Measurements from ENCODE around the gene IKZF4.
"Not testable (repeated sequence)": the region's sequence is repeated elsewhere in the genome, so short reads cannot be mapped to it uniquely, and the experiment has no call there.

The IKZF4 gene

GRCh38 chr12:56020423-56021184 lies at the start of gene IKZF4:
Gene IKZF4, plus strand, starts transcription at chr12:56021043. Its CDS starts 451 bp downstream, at chr12:56021494.
- DNase-seq (ENCODE audit: low read depth in 2 of 2): no peak

GRCh38 chr12:55972042-55972441 lies 48.8 kb upstream of the IKZF4 start:
- DNase-seq (ENCODE audit: low read depth in 2 of 2): no peak

GRCh38 chr12:55972456-55972855 lies 48.4 kb upstream of the IKZF4 start:
- DNase-seq (ENCODE audit: low read depth in 2 of 2): no peak

- DNase-seq (ENCODE audit: low read depth in 2 of 2): no peak
Observed at GRCh38 chr12:55972911-55973598, 47.8 kb upstream of the IKZF4 start.

GRCh38 chr12:55973599-55974307 lies 47.1 kb upstream of the IKZF4 start, which contains the start of gene RAB5B:
Gene RAB5B, plus strand, starts transcription at chr12:55974078. Its CDS starts 12,883 bp downstream, at chr12:55986961.
- peak; percentile 91 to 96 for DNase-seq (ENCODE audit: low read depth in 2 of 2)

GRCh38 chr12:55974308-55974730 lies 46.5 kb upstream of the IKZF4 start:
- DNase-seq (ENCODE audit: low read depth in 2 of 2): peak in 1 of 2 experiments; percentile 33

- no peak for DNase-seq (ENCODE audit: low read depth in 2 of 2)
Observed at GRCh38 chr12:55978393-55978792, 42.5 kb upstream of the IKZF4 start.

- no peak for DNase-seq (ENCODE audit: low read depth in 2 of 2)
Observed at GRCh38 chr12:55979069-55979468, 41.8 kb upstream of the IKZF4 start.

GRCh38 chr12:55981882-55982281 lies 39.0 kb upstream of the IKZF4 start:
- DNase-seq (ENCODE audit: low read depth in 2 of 2): not testable (repeated sequence)

GRCh38 chr12:55982319-55982936 lies 38.4 kb upstream of the IKZF4 start:
- DNase-seq (ENCODE audit: low read depth in 2 of 2): no peak

- no peak for DNase-seq (ENCODE audit: low read depth in 2 of 2)
Observed at GRCh38 chr12:55983232-55983842, 37.5 kb upstream of the IKZF4 start.

- no peak for DNase-seq (ENCODE audit: low read depth in 2 of 2)
Observed at GRCh38 chr12:55984861-55985260, 36.0 kb upstream of the IKZF4 start.

GRCh38 chr12:55985341-55985740 lies 35.5 kb upstream of the IKZF4 start:
- DNase-seq (ENCODE audit: low read depth in 2 of 2): no peak

GRCh38 chr12:55985976-55986375 lies 34.9 kb upstream of the IKZF4 start:
- DNase-seq (ENCODE audit: low read depth in 2 of 2): not testable (repeated sequence)

- DNase-seq (ENCODE audit: low read depth in 2 of 2): no peak
Observed at GRCh38 chr12:55991110-55991509, 29.7 kb upstream of the IKZF4 start.

- no peak for DNase-seq (ENCODE audit: low read depth in 2 of 2)
Observed at GRCh38 chr12:55993230-55993853, 27.5 kb upstream of the IKZF4 start.

- no peak for DNase-seq (ENCODE audit: low read depth in 2 of 2)
Observed at GRCh38 chr12:55995366-55995765, 25.5 kb upstream of the IKZF4 start.

GRCh38 chr12:55996201-55996714 lies 24.6 kb upstream of the IKZF4 start:
- DNase-seq (ENCODE audit: low read depth in 2 of 2): peak in 1 of 2 experiments; percentile 29

- DNase-seq (ENCODE audit: low read depth in 2 of 2): no peak
Observed at GRCh38 chr12:55996715-55997534, 23.9 kb upstream of the IKZF4 start, which contains the start of gene SUOX. Gene SUOX, plus strand, starts transcription at chr12:55997276. Its CDS starts 4,946 bp downstream, at chr12:56002222.

GRCh38 chr12:55997535-55997859 lies 23.3 kb upstream of the IKZF4 start:
- no peak for DNase-seq (ENCODE audit: low read depth in 2 of 2)
